GOT3 (cell line): ENCODE results near the gene ATP8A1.

Source experiments
- DNase-seq: peaks from one replicate; lab custom pipeline; 2025; ENCODE audit warnings: mixed read lengths; lab: John Stamatoyannopoulos, UW

The ATP8A1 gene

DNA sequence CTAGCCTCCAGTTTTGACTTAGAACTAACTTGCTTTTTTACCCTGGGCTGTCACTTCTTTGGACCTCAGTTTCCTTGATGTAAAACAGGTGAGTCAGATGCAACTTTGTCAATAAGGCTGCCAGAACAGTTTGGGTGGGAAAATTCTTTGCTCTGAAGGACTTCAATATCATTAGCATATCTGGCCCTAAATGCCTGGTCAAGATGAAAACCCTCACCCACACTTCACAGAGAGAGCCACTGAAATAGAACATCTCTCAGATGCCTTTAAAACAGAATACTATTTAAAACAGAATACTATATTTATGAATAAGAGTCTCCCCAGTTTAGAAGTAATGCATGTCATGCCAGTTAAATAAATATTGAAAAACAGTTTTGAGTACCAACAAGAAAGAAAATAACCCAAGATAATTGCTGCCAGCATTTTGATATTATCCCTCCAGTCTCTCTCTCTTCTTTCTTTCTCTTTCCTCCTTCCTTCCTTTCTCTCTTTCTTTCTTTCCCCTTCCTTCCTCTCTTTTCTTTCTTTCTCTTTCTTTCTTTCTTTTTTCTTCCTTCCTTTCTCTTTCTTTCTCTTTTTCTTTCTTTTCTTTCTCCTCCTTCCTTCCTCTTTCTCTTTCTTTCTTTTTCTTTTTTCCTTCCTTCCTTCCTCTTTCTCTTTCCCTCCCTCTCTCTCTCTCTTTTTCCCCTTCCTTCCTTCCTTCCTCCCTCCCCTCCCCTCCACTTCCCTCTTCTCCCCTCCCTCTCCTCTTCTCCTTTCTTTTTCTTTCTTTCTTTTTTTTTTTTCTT is 292.4 kb downstream of the ATP8A1 start:
- no peak for DNase-seq

GRCh38 chr4:42363614-42364013 is 293.3 kb downstream of the ATP8A1 start:
- no peak for DNase-seq

DNA sequence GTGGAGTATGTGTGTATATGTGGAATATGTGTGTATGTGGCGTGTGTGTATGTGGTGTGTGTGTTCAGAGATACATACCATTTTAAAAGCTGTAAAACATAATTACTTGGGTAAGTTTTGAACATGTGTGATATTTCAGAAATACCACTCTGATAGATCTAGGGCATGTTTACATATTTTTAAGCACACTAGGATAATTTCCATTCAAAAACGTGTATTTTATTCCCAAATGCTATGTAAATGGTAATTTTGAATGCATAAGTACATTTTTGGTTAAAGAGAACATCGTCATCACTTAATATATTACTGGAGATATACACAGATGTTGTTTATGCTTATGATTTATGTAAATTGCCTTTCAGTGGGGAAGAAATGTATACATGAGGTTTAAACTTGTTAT is 294.3 kb downstream of the ATP8A1 start:
- no peak for DNase-seq

- no peak for DNase-seq
These were observed 295.4 kb downstream of the ATP8A1 start for GRCh38 chr4:42361456-42361855.

- DNase-seq, result no peak
These were observed 296.6 kb downstream of the ATP8A1 start for GRCh38 chr4:42360256-42360669.

GRCh38 chr4:42359711-42360110 is 297.2 kb downstream of the ATP8A1 start:
- DNase-seq, result no peak
